Measurements from ENCODE around the gene SLC25A34. TPM values are rescaled to one million over a fixed set of nuclear protein-coding genes. Genes with fewer than 3 reads are reported as not detected.

SLC25A34 gene
- polyA plus RNA-seq, 12 donors: 2.8 to 7.8 (median 4.4) TPM; not detected in 2

DNA sequence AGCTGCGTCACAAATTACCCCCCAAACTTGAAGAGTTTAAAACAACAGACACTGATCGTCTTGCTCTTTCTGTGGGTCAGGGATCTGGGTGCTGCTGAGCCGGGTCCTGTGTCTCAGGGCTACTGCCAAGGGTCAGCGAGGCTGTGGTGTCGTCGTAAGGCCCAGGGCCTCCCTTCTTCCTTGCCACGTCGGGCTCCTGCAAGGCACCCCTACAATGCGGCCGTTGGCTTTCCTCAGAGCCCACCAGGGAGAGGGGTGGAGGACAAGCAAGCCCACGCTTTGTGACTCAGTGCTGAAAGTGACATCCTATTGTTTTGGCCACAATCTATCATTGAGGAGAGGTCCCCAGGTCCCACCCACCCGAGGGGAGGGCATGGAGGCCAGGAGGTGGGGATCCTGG is 14.9 kb downstream of the SLC25A34 start:
- DNase-seq: no peak

DNA sequence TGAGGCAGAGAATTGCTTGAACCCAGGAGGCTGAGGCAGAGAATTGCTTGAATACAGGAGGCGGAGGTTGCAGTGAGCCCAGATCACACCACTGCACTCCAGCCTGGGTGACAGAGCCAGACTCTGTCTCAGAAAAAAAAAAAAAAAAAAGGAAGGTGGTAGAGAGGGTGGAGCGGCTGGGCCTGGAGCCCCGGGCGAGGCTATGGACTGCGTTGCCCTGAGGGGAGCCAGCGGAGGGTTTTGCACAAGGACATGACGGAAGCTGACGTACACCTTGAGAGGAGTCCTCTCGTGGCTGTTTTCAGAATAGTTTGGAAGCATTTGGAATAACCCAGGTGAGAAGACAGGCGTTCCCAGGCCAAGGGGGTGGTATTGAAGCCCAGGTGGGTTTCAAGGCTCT is 15.7 kb downstream of the SLC25A34 start:
- DNase-seq: no peak

DNA sequence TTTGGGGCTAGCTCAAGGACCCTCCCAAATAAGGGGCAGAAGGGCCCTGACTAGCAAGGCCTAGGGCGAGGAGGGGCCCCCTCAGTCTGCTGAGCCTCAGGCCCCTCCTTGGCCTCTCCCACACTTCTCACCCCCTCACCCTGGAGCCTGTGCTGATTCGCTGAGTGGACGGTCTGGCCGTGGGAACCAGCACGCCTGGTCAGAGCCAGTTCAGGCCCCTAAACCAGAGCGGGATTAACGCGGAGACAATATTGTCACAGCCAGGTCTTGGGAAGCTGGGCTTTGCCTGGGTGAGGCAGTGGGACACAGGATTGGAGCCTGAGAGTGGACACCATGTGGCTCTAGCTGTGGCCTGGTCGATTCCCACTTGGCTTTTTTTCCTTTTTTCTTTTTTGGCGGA is 17.7 kb downstream of the SLC25A34 start:
- DNase-seq: no peak

DNA sequence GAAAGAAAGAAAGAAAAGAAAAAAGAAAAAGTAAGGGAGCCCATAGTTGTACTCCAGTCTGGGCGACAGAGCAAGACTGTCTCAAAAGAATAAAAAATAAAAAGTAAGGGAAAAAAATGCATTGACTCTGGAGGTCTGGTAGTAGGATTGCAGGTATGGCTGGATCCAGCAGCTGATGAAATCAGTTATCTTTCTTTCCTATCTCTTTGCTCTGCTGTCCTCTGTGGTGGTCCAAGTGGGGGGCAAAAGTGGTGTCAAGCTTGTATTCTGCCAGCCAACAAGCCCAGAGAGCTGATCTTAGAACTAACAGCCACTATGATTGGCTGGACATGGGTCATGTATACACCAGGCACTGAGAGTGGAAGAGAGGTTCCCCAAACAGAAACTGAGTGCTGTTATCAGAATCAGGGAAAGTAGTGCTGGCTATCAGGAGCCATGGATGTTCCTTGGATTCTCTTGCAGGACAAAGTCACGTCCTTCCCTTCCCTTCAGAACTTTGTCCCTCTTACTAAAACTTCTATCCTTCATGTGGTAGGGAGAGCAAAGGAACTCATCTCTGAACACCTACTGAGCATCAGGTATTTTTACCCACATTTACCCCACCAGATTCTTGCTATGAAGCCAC is 19.1 kb downstream of the SLC25A34 start:
- no peak for DNase-seq

DNA sequence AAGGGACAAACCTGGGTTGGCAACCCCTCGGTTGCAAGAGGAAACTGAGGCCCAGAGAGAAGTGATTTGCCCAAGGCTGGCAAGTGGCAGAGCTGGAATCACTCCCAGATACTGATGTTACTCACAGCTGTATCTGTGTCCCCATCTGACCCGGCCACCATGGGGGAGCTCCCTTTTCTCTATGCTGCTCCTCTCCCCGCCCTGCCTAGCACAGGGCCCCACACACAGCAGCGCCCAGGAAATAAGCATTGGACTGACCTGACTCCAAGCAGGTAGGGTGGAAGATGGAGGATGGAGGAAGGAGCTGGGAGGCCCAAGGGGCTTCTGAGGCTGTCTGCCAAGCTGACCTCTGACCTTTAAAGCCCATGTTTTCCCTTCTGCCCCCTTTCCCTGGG is 19.6 kb downstream of the SLC25A34 start:
- no peak for DNase-seq

DNA sequence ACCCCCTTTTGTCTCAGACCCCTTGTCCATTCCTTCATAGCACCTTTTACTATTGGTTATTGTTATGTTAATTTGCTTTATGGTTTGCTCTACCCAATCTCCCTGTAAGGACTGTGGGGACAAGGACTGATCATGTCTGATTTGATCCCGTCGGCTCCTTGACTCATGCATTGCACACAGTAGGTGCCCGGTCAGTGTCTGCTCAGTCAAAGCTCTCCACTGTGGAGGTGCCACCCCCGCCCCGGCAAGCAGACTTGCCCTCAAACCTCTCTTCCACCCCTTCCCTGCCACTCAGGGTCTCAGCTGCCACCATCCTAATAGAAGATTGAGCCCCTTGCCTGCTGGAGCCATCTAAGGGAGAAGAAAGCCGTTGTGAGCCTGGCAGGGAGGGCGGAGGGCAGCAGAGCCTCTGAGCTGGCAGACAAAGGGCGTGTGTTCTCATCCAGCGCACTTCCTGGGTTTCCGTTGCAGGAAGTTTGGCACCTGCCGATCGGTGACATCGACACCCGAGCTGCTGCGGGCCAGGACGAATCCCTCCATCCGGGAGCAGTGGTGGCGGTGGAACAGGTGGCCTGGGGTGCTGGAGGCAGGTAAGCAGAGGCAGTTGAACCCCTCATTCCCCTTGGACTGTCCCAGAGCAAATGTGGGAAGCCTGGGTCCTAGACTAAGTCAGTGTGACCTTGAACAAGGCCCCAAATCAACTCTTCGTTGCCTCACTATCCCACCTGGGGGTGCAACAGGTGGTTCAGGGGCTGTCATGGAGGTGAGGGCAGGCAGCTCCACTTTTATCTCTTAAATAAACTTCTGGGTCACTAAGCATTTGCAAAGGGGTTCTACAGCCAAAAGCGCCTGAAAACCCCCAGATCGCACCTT is 20.3 kb downstream of the SLC25A34 start:
- no peak for DNase-seq

DNA sequence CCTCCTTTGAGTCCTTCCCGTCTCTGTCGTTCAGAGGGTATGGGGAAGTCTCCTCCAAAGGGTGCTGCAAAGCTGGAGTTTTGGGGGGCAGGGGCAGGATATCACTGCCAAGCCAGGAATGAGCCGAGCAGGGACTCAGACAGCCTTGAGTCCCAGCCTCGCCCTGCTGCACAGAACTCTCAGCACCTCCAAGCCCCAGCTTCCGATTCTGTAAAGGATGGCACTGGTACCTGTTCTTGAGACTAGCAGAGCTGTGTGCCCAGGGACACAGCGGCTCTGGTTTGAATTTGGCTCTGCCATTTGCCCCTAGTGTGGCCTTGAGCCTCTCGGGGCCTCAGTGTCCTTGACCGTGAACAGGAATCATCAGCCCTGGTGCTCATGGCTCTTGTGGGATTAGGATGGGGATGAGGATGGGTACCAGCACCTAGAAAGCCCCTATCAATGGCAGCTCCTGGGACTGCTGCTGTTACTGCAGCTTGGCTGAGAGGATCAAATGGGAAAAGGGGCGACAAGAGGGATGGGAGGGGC is 21.0 kb downstream of the SLC25A34 start:
- no peak for DNase-seq

DNA sequence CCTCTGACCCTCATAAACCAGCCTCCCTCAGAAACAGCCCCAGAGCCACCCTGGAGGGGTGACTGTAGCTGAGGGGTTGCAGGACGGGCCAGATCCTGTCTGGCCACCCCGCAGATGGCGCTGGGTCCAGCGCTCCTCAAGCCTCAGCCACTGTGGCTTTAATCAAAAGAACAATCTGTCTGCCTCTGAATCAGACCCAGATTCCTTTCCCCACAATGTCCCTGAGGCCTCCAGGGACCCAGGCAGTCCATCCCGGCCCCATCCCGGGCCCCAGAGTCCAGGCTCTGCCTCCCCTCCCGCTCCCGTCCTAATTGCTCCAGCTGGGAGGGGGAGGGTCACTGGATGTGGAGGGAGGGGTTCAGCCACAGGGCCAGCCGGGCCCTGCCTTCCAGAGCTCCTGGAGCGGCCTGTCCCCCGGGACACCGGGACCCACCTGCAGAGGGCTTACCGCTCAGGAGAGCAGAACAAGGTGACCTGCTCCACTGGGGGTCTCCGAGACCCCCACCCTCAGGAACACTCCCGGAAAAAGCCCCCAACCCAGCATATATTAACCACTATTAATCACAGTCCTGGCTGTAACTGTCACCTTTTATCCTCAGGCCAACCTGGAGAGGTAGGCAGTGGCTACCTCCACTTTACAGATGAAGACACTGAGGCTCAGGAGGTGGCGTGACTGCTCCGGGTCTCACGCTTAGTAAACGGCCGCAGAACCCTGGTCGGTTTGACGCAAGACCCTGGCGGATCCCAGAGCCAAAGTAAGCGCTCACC is 21.7 kb downstream of the SLC25A34 start:
- no peak for DNase-seq

DNA sequence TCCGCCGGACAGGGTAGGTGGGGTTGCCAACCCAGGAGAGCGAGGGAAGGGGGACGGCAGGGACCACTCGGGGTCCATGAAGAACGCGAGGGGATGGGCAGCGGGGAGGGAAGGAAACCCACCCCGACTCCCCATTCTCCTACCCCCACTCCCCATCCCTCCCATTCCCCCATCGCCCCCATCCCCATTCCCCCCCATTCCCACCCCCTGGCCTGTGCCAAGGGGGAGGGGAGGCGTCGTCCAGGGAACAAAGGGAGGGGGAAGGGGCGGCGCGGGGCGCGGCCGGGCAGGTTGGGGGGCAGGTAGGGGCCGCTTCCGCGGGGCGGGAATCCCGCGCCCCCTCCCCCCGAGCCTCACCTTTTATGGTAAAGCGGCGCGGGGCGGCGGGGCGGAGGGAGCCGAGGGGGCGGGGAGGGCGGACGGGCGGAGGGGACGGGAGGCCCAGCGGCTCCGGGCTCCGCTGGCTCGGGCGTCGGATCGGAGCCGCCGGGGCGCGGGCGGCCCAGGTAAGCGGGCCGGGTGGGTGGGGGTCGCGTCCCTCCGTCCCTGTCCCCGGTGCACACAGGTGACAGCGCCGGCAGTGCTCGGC is 22.4 kb downstream of the SLC25A34 start, which contains the start of gene FBLIM1:
Gene FBLIM1, plus strand, starts transcription at position 453 of the 589 bp plus-strand sequence. CDS start 6,189 bp downstream, outside the sequence.
- no peak for DNase-seq

DNA sequence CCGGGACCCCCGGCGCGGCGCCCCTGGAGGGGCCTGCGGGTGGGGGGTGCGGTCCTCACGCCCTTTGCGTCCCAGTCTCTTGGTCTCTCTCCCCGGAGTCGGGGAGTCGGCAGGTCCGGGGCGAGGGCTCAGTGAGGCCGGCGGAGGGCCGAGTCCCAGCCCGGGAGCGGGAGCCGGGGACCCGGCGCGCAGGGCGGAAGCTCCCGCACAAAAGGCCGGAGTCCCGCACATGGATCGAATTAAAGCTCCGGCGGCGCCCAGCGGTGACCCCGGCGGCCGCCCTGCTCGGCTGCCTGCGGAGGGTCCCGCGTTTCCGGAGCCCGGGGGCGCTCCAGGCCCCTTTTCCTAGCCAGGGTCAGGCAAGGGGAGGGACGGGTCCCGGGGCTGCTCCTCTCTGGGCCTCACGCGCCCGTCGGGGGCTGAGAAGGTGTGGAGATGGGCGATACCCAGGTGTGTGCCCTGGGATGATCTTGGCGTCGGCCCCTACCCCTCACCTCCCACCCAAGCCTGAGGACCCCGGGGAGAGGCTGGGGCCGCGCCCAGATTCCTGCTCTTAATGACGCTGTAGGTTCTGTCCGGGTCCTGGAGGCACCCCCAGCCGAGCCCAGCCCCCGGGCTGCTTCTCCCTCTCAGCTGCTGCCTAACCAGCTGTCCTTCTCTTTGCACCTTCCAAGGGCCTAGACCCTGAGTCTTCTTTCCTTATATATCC is 23.0 kb downstream of the SLC25A34 start:
- DNase-seq: no peak

DNA sequence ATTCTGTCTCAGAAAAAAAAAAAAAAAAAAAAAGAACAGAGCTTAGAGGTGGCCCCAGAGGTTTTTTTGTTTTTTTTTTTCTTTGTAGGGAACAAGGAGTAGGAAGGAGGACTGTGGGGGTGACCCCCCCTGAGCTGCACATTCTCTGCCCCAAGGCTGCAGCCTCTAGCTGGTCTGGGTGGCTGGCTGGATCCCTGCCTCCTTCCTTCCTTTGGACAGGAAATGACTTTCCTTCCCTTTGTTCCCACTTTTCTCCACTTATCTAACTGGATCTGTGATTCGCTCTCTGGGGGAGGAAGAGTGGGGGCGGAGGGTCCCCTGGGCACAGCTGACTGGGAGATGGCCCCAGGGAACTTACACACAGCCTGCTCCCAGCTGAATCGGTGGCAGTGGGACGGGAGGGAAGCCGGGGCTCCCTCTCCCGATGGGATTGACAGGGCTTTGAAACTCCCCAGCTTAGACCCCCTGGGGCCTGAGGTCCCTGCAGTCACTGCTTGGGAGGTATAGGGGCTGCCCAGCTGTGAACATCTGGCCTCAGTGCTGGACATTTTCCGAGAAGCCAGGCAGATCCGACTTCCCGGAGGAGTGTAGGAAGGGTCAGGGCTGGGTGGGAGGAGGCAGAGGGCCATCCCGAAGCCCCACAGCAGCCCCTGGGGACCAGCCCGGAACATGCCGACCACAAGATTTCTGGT is 24.6 kb downstream of the SLC25A34 start:
- DNase-seq: no peak

DNA sequence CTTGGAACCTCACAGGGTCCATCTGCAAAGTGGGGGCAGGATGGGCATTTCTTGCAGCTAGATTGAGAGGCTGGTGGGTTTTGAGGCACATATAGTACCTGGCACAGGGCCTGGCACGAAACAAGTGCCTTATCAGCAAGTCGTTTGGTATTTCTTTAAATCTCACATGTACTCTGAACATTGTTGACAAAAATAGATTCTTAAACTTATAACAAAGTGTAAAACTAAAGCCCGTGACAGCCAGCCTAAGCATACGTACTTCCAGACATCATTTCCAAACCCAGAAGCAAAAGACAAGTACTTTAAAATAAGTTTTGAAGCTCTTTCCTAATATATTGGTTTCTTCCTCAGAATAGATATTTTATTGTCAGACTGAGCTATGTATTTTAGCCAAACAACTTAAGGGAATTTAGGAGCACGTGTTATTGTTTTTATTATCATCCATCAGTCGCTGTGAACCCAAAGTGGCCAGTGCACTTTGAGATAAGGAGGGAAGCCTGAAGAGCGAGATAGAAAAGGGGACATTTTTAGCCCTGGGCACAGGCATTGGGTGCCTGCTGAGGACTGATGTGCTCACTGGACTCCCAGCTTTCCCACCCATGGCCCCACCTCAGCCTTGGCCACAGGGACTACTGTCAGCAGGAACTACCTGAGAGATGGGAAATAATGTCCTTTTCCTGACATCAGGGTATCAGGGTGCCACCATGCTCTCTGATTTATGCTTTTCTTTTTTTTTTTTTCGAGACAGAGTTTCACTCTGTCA is 25.5 kb downstream of the SLC25A34 start:
- DNase-seq: no peak

DNA sequence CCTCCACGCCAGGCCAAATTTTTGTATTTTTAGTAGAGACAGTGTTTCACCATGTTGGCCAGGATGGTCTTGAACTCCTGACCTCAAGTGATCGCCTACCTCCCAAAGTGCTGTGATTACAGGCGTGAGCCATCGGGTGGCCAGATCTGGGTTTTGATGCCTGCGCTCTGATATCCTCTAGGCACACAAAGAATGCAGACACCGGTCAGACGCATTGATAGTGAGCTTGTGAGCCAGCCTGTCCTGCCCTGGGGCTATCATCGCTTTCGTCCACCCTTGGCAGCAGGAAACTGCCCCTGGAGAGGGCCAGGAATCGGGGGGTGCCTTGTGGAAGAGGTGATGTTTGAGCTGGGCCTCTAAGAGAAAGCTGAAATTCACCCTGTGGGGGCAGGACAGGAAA is 26.5 kb downstream of the SLC25A34 start:
- DNase-seq: no peak

DNA sequence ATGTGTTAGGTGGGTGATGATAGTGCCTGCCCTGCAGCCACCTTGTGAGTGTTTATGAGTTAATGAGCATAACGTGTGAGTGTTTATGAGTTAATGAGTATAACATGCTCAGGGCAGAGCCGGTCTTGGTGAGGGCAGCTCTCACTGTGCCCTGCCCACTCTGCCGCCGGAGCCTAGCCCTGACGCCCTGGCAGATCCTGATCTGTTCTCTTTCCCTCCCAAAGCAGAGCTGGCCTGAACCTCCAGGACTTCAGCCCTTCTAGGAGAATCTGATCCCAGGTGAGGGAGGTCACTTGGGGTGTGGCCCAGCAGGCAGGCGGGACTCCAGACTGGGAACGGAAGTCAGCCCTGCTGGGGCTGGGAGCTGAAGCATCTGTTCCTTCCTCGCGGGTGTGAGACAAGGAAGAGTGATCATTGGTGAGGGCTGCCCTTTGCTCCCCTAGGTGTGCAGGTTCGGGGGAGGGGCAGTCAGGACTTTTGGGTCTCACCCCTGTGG is 28.3 kb downstream of the SLC25A34 start:
- DNase-seq: no peak

DNA sequence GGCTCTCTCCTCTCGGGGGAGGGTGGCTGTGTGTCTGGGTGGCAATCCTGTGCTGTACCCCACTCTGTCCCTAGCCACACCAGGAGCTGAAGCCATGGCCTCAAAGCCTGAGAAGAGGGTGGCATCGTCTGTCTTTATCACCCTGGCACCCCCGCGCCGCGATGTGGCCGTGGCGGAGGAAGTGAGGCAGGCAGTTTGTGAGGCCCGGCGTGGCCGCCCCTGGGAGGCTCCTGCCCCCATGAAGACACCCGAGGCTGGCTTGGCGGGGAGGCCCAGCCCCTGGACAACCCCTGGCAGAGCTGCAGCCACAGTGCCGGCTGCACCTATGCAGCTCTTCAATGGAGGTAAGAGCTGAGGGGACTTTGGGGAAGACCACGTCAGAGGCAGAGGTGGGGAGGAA is 28.8 kb downstream of the SLC25A34 start:
- no peak for DNase-seq

DNA sequence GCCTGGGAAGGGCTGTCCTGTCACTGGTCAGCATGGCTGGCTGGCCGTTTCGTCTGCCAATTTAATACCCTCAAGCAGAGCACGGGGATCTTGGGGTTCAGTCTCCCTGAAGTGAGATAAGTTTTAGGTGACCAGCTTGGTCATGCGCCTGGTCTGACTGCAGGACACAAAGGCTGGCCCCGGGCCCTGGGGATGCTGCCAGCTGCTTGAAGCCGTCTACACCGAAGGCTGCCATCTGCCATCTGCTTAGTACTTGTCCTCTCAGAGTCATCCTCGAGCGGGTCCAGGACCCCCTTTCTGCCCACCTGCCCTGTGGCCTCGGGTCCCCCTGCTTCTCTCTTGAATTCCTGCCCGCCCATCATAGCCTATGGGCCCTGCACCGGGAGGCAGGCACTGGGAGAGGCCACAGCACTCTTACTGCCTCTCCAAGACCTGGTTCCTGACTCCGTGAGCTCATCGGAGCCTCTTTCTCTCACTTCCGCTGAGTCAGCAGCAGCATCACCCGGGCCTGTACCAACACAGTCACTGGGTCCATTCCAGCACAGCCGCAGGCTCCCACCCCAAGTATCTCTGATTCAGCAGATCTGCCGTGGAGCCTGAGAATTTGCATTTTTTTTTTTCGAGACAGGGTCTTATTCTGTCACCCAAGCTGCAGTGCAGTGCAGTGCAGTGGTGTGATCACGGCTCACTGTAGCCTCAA is 29.6 kb downstream of the SLC25A34 start:
- DNase-seq: no peak

DNA sequence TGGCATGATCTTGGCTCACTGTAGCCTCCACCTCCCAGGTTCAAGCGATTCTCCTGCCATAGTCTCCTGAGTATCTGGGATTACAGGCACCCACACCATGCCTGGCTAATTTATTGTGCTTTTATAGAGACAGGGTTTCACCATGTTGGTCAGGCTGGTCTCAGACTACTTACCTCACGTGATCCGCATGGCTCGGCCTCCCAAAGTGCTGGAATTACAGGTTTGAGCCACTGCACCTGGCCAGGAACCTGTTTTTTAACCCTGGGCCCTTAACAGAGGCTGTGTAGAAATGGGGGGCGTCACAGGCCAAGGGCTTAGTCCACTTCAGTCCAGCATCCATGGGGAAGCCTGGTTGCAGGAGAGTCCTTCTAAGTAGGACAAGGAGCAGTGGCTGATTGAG is 31.9 kb downstream of the SLC25A34 start:
- DNase-seq: no peak

DNA sequence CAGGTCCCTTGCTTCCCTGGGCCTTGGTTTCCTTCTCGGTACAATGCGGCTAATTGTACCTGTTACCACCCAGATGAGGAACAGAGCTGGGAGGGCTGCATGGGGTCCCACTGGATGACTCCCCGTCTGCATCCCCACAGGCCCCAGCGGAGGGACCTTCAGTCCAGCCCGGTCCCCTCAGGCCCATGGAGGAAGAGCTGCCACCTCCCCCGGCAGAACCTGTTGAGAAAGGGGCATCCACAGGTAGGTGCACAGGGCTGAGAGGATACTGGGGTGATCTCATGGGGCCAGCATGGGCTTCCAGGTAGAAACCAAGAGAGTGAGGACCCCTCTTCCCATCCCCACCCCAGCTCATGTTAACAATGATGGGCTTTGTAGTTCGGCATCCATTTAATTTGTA is 32.3 kb downstream of the SLC25A34 start:
- DNase-seq: no peak
